C4-2B (cell line): ENCODE data around the gene IL23R.

ENCODE experiments used
- H3K27ac ChIP-seq: fragments of 450-650 bp; 2 replicates; pipeline ENCODE4 v1.5.1; 2017
- CTCF ChIP-seq: fragments of 450-650 bp; conservative IDR thresholded peaks from 2 replicates; pipeline ENCODE4 v1.5.1; 2017; ENCODE audit warnings: mild to moderate bottlenecking
- ZFX ChIP-seq: fragments of 450-650 bp; IDR thresholded peaks from 2 replicates; pipeline ENCODE4 v1.6.1; 2017

IL23R gene

DNA sequence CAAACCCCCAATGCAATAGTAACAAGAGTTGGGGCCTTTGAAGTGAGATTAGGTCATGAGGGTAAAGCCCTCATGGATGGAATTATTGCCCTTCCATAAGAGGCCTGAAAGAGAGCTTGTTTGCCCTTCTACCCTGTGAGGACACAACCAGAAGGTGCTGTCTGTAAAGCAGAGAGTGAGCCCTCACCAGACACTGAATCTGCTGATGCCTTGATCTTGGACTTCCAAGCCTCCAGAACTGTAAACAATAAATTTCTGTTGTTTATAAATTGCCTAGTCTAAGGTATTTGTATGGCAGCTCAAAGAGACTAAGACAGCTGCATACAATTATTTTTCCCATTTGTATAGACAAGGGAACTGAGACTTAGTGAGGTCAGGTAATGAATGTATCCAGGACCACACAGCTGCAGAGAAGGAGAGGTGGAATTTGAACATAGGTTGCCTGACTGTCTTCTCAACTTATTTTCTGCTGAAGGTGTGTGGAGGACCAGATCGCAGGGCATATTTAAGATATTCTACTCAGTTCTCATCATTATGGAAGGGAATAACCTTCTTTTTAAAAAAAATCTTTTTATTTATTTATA, 18.7 kb downstream of the IL23R start:
- H3K27ac ChIP-seq: no peak overlapping the region

DNA sequence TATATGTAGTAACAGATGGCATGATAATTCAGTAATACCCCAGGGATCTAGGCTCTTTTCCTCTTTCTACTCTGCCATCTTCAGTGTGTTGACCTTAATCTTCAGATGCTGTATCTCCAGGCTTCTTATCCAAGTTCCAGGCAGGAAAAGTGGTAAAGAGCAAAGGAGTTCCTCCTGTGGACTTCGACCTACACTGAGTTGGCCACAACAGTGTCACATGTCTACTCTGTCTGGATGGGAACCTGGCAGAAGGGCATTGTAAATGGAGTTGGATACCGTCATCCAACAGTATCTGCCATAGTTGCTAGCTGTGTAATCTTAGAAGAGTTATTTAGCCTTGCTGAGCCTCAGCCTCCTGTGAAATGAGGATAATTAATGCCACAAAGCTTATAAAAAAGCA, 21.9 kb downstream of the IL23R start:
- no peak overlapping the region for H3K27ac ChIP-seq
- no peak for TF ChIP-seq CTCF
- TF ChIP-seq ZFX: no peak

More for the DNA sequence above, 18.7 kb downstream of the IL23R start:
- TF ChIP-seq CTCF: no peak
- no peak for TF ChIP-seq ZFX

DNA sequence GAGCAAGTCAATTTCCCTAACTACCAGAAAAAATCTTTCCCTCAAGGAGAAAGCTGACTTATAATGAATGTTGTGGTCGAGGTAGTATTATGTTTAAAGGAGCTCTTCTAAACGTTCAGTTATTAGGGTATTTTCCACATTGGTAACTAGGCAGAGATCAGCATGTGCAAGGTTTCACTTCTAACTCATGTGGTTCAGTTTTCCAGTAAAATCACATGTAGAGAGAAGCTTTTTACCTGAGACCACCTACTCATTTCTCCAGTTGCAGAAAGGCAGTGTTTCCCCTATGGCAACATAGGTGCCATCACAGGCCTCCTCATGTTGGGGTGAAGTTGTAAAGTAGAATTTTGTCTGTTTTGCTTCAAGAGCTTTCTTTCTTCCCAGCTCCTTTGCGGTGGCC, 23.7 kb downstream of the IL23R start:
- peak overlapping the region; percentile 38; the same call in 1 of the 2 replicates for H3K27ac ChIP-seq
- TF ChIP-seq CTCF: no peak
- no peak for TF ChIP-seq ZFX

GRCh38 chr1:67190410-67190809, 24.2 kb downstream of the IL23R start:
- TF ChIP-seq CTCF: no peak
- TF ChIP-seq ZFX: no peak
- peak overlapping the region; percentile 38; the same call in 1 of the 2 replicates for H3K27ac ChIP-seq

DNA sequence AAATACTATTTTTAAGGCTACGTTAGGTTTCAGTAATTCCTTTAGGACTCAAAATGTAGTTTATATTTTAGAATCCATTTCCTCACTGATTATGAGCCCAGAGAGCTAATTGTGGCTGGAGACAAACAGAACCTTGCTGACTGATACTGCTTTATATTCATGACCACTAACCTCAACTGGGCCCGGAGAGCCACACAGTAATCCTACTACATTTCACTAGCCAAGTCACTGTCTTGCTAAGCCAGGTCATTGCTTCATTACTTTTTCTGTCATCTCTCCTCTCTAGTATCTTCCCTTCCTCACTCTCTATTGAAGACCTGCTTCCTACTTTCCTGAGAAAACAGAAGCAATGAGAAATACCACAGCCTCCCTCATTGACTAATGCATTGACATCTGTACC, 24.7 kb downstream of the IL23R start:
- no peak overlapping the region for H3K27ac ChIP-seq
- TF ChIP-seq ZFX: no peak

GRCh38 chr1:67191668-67192520, 25.6 kb downstream of the IL23R start:
- TF ChIP-seq CTCF (no peak), ZFX (no peak)
- H3K27ac ChIP-seq: no peak overlapping the region

DNA sequence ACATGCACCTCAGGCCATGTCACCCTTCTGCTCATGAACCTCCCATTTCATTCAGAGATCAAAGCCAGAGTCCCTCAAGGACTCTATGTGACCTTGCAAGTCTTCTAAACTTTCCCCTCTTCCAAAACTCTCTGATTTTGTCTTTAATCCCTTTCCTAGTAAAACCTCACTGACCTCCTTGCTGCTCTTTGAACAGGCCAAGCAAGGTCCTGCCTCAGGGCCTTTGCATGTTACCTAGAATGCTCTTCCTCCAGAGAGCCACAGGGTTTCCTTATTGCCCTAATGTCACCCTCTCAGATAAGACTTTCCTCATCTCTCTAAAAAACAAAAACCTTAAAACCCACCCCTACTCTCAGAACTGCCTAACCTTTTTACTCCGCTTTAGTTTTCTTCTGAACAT, 26.6 kb downstream of the IL23R start:
- TF ChIP-seq CTCF (no peak), ZFX (no peak)
- H3K27ac ChIP-seq: no peak overlapping the region

DNA sequence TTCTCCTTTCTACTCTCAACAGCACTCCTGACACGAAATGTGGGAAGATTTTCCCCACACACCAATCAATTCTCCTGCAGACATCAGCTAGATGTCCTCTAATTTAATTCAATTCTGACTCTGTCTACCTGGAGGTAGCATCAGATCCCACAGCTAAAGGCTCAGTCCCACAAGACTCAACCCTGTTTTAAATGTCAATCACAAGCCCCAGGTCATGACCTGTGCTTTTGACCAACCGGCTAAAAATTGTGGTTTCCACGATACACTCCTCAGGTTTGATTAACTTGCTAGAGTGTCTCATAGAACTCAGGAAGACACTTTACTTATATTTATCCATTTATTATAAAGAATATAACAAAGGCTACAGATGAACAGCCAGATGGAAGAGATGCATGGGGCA, 27.4 kb downstream of the IL23R start:
- H3K27ac ChIP-seq: no peak overlapping the region
- TF ChIP-seq ZFX (no peak), CTCF (no peak)
